MM.1S (cell line): Measurements from ENCODE around the gene LRRC32.

Experiments used
- DNase-seq: peaks from one replicate; pipeline ENCODE4 v3.0.0-alpha.2; 2015
- H2AFZ ChIP-seq: fragments of 300-600 bp; sonication (generic); 2 replicates; pipeline ENCODE4 v1.6.0; 2016; ENCODE audit warnings: antibody characterized with exemption, low read length
- H3F3A ChIP-seq: fragments of 300-600 bp; sonication (generic); 2 replicates; pipeline ENCODE4 v1.6.1; 2016; ENCODE audit warnings: mild to moderate bottlenecking, antibody characterized with exemption, low read length, moderate library complexity, mixed read lengths; ENCODE audit not compliant: insufficient read depth
- H3K27ac ChIP-seq: fragments of 300-600 bp; sonication (generic); 2 replicates; pipeline ENCODE4 v1.5.1; 2016; ENCODE audit warnings: mild to moderate bottlenecking, low read length
- H3K27me3 ChIP-seq: fragments of 300-600 bp; sonication (generic); replicated peaks from 2 replicates; pipeline ENCODE4 v1.6.0; 2016; ENCODE audit warnings: low read length; ENCODE audit not compliant: insufficient read depth
- H3K36me3 ChIP-seq: fragments of 300-600 bp; sonication (generic); replicated peaks from 2 replicates; pipeline ENCODE4 v1.6.1; 2016; ENCODE audit warnings: mild to moderate bottlenecking, low read length, mixed read lengths; ENCODE audit not compliant: insufficient read depth
- H3K4me1 ChIP-seq: fragments of 300-600 bp; sonication (generic); 2 replicates; pipeline ENCODE4 v1.6.1; 2016; ENCODE audit warnings: low read length, mixed read lengths
- H3K4me2 ChIP-seq: fragments of 300-600 bp; sonication (generic); 2 replicates; pipeline ENCODE4 v1.6.0; 2016; ENCODE audit warnings: low read depth, low read length
- H3K4me3 ChIP-seq: fragments of 300-600 bp; sonication (generic); 2 replicates; pipeline ENCODE4 v1.5.1; 2016; ENCODE audit warnings: low read length, mixed read lengths
- H3K79me2 ChIP-seq: fragments of 300-600 bp; sonication (generic); 2 replicates; pipeline ENCODE4 v1.6.1; 2016; ENCODE audit warnings: mixed run types, low read length, mixed read lengths
- H3K9ac ChIP-seq: fragments of 300-600 bp; sonication (generic); 2 replicates; pipeline ENCODE4 v1.6.1; 2016; ENCODE audit warnings: low read length, mixed read lengths
- H3K9me2 ChIP-seq: fragments of 300-600 bp; sonication (generic); replicated peaks from 2 replicates; pipeline ENCODE4 v1.6.1; 2016; ENCODE audit warnings: mild to moderate bottlenecking, low read length, mixed read lengths; ENCODE audit not compliant: insufficient read depth
- H3K9me3 ChIP-seq: fragments of 300-600 bp; sonication (generic); replicated peaks from 2 replicates; pipeline ENCODE4 v1.6.1; 2016; ENCODE audit warnings: mild to moderate bottlenecking, low read length, mixed read lengths; ENCODE audit not compliant: insufficient read depth
- H4K20me1 ChIP-seq: fragments of 300-600 bp; sonication (generic); 2 replicates; pipeline ENCODE4 v1.6.1; 2016; ENCODE audit warnings: mild to moderate bottlenecking, low read length, moderate library complexity, mixed read lengths; ENCODE audit not compliant: insufficient read depth
- CTCF ChIP-seq: fragments of 300-600 bp; sonication (generic); IDR thresholded peaks from 2 replicates; pipeline ENCODE4 v1.5.1; 2016; ENCODE audit warnings: antibody characterized with exemption, low read length, mixed read lengths
- EZH2 ChIP-seq: fragments of 300-600 bp; sonication (generic); optimal IDR thresholded peaks from 2 replicates; pipeline ENCODE3; 2017; ENCODE audit warnings: low read depth, mild to moderate bottlenecking, antibody characterized with exemption, low read length, mixed read lengths
- EZH2phosphoT487 ChIP-seq: fragments of 300-600 bp; sonication (generic); IDR thresholded peaks from 2 replicates; pipeline ENCODE4 v1.6.1; 2018; ENCODE audit warnings: antibody characterized with exemption, low read length

The LRRC32 gene

DNA sequence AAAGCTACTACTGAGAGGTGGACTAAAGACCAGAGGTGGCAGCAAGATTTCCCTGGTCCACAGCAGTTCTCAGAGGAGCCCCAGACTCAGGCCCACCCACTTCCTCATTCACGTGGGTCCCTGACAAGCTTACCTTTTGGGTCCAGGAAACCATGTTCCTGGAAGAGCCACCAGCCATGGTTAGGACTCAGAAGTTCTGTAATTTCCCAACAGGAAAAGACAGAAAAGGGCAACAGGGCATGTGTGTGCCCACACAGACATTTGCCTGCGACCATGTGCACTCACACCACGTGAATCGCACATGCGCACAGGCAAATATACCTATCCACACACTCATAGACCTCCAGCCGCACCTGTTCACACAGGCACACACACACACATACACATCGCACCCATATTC lies 42.9 kb downstream of the LRRC32 start:
- Histone ChIP-seq H3K79me2 (no peaks in the 10 kb centered on the region), H4K20me1 (no peaks in the 10 kb centered on the region), H3K9me2 (no peaks in the 10 kb centered on the region), H3K9ac (no peak overlapping the region), H3K9me3 (no peaks in the 10 kb centered on the region), H3K4me2 (no peak overlapping the region), H3F3A (no peaks in the 10 kb centered on the region), H3K27ac (no peak overlapping the region), H3K4me1 (peaks cover 25% of the 10 kb centered on the region), H3K36me3 (no peaks in the 10 kb centered on the region), H2AFZ (no peak overlapping the region), H3K4me3 (no peak overlapping the region), H3K27me3 (0 out of 2 replicates have a peak, but pooled peaks cover 12% of the 10 kb centered on the region)
- no peak for TF ChIP-seq EZH2
- DNase-seq, result no peak

DNA sequence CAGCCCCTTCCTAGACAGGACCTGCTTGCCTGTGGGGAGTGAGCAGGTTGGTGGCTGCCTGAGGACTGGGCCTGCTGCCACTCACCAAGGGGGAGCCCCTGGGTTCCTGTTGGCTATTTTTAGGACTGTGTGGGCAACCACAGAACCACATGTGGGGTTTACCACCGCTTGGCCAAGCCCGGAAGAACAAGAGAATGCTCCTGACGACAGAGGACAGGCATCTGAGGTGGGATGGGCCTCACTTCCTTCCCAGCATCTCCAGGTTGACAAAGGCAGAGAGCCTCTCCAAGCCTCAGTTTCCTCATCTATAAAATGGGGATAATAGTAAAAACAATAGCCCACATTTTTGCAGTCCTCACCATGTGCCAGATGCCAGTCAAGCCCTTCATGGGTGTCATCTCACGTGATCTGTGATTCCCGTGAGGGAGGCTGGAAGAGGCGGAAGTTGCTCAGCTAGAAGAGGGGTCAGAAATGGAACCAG lies 43.6 kb downstream of the LRRC32 start:
- Histone ChIP-seq H2AFZ (no peak overlapping the region), H3F3A (no peaks in the 10 kb centered on the region), H3K9me2 (no peaks in the 10 kb centered on the region), H3K4me2 (peak overlapping the region; percentile 48), H3K4me3 (no peak overlapping the region), H3K9me3 (no peaks in the 10 kb centered on the region), H3K79me2 (no peaks in the 10 kb centered on the region), H3K27ac (no peak overlapping the region), H3K9ac (no peak overlapping the region), H3K27me3 (0 out of 2 replicates have a peak, but pooled peaks cover 12% of the 10 kb centered on the region), H3K36me3 (no peaks in the 10 kb centered on the region), H4K20me1 (no peaks in the 10 kb centered on the region), H3K4me1 (peaks cover 22% of the 10 kb centered on the region)
- TF ChIP-seq EZH2 (no peak), EZH2phosphoT487 (no peak), CTCF (no peak)
- DNase-seq, result peak; percentile 95

DNA sequence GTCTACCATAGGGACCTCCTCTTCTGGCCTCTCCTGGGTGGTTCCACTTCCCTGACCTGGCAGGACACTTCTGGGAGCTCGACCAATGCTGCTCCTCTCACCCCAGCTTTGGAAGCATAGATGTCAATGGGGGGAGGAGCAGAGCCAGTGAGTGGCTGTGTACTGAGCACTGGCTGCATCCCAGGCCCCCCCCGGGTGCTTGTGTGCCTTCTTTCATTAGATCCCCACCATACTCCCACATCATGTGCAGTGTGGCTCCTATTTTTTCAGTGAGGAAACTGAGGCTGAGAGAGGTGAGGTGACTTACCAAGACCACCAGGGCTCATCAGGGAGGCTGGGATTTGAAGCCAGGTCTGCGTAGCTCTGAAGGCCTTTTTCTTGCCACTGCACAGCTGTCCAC lies 44.3 kb downstream of the LRRC32 start:
- Histone ChIP-seq H3K4me1 (peaks cover 22% of the 10 kb centered on the region), H2AFZ (no peak overlapping the region), H3K9me2 (no peaks in the 10 kb centered on the region), H3K4me3 (no peak overlapping the region), H3K9me3 (no peaks in the 10 kb centered on the region), H3K4me2 (peak overlapping the region; percentile 48), H4K20me1 (no peaks in the 10 kb centered on the region), H3K27ac (no peak overlapping the region), H3F3A (no peaks in the 10 kb centered on the region), H3K36me3 (no peaks in the 10 kb centered on the region), H3K79me2 (no peaks in the 10 kb centered on the region), H3K9ac (no peak overlapping the region), H3K27me3 (0 out of 2 replicates have a peak, but pooled peaks cover 12% of the 10 kb centered on the region)
- TF ChIP-seq EZH2phosphoT487, result no peak
- no peak for TF ChIP-seq EZH2
- TF ChIP-seq CTCF, result no peak
- no peak for DNase-seq

- DNase-seq, result no peak
- no peaks in the 10 kb centered on the region for H3F3A ChIP-seq
- H3K9ac ChIP-seq, result no peak overlapping the region
- H3K27ac ChIP-seq, result no peak overlapping the region
- no peaks in the 10 kb centered on the region for H4K20me1 ChIP-seq
- H3K4me1 ChIP-seq, result peaks cover 22% of the 10 kb centered on the region
- H3K4me2 ChIP-seq, result no peak overlapping the region
- 0 out of 2 replicates have a peak, but pooled peaks cover 12% of the 10 kb centered on the region for H3K27me3 ChIP-seq
- no peaks in the 10 kb centered on the region for H3K9me2 ChIP-seq
- no peak overlapping the region for H3K4me3 ChIP-seq
- no peak overlapping the region for H2AFZ ChIP-seq
- TF ChIP-seq EZH2phosphoT487 (no peak), EZH2 (no peak), CTCF (no peak)
- no peaks in the 10 kb centered on the region for H3K36me3 ChIP-seq
- H3K9me3 ChIP-seq, result no peaks in the 10 kb centered on the region
- H3K79me2 ChIP-seq, result no peaks in the 10 kb centered on the region
These were observed 44.9 kb downstream of the LRRC32 start for GRCh38 chr11:76625472-76626186.
